ENCODE measurements around the gene MESP1. TPM values are rescaled to one million over a fixed set of nuclear protein-coding genes. Genes with fewer than 3 reads are reported as not detected.

The MESP1 gene
- total and polyA plus RNA-seq, 2 experiments from 2014 or later, result 0.63 TPM; not detected in 1

GRCh38 chr15:89774492-89774891, 23.4 kb upstream of the MESP1 start:
- TF ChIP-seq EZH2phosphoT487 (IDR thresholded peaks at IDR 0.05; ENCODE audit: insufficient read depth, low read depth) (no peak), EZH2 (IDR thresholded peaks at IDR 0.05; ENCODE audit: insufficient read depth, poor library complexity, severe bottlenecking) (no peak)
- in situ Hi-C loops (cut with MboI), result loop anchor here (25.0 kb wide), 1 partner anchor 288 kb away; no protein-coding TSS in a partner anchor
- Histone ChIP-seq H3K4me3 (no peak overlapping the region), H3K79me2 (ENCODE audit: insufficient read depth) (no peaks in the 10 kb centered on the region), H3F3A (ENCODE audit: insufficient read depth) (peaks cover 10% of the 10 kb centered on the region; the same call in 1 of the 2 replicates), H3K27me3 (replicated peaks; ENCODE audit: insufficient read depth) (no peaks in the 10 kb centered on the region), H3K9me3 (ENCODE audit: low read depth) (no peaks in the 10 kb centered on the region), H3K4me1 (ENCODE audit: insufficient read depth) (peaks cover 22% of the 10 kb centered on the region), H3K9me2 (ENCODE audit: insufficient read depth) (no peaks in the 10 kb centered on the region), H3K27ac (no peak overlapping the region), H3K4me2 (ENCODE audit: unreplicated experiment) (no peak overlapping the region), H3K36me3 (ENCODE audit: low read depth) (no peaks in the 10 kb centered on the region), H3K9ac (no peak overlapping the region), H4K20me1 (ENCODE audit: insufficient read depth) (no peaks in the 10 kb centered on the region), H2AFZ (no peak overlapping the region)
- DNase-seq, result no peak
- WGBS, 2 experiments (ENCODE audit: low coverage in 1 of 2, low lambda C conversion rate in 2 of 2, missing lambda C conversion rate in 2 of 2), result 90 to 98% methylated on average over 5 of the region's 5 CpGs

DNA sequence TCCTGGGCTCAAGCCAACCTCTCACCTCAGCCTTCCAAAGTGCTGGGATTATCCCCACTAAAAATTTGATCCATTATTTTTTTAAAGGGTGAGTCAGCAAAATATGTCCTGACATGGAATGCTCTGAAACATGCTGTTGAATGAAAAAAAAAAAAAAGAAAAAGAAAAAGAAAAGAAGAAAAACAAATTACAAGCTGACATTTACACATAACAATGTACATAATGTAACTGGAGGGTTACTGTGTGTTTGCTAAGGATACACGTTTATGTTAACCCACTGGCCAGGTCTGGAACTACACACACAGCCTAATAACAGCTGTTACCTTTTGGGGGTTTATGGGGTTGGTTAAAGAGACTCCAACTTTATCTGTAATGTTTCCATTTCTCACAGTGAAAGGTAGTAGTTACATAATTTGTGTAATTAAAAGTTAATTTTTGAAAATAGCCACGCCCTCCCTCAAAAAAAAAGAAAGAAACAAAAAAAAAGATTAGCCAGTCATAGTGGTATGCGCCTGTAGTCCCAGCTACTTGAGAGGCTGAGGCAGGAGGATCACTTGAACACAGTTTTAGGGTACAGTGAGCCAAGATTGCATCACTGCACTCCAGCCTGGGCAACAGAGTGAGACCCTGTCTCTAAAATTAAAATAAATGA, 22.0 kb upstream of the MESP1 start:
- Histone ChIP-seq H3K27ac (no peak overlapping the region), H3K9me3 (ENCODE audit: low read depth) (no peaks in the 10 kb centered on the region), H3K9me2 (ENCODE audit: insufficient read depth) (no peaks in the 10 kb centered on the region), H3F3A (ENCODE audit: insufficient read depth) (peaks cover 10% of the 10 kb centered on the region; the same call in 1 of the 2 replicates), H3K36me3 (ENCODE audit: low read depth) (no peaks in the 10 kb centered on the region), H3K9ac (no peak overlapping the region), H4K20me1 (ENCODE audit: insufficient read depth) (no peaks in the 10 kb centered on the region), H2AFZ (peak overlapping the region; percentile 63; the same call in 1 of the 2 replicates), H3K27me3 (replicated peaks; ENCODE audit: insufficient read depth) (no peaks in the 10 kb centered on the region), H3K4me2 (ENCODE audit: unreplicated experiment) (no peak overlapping the region), H3K4me1 (ENCODE audit: insufficient read depth) (peaks cover 22% of the 10 kb centered on the region), H3K4me3 (no peak overlapping the region), H3K79me2 (ENCODE audit: insufficient read depth) (no peaks in the 10 kb centered on the region)
- TF ChIP-seq EZH2 (IDR thresholded peaks at IDR 0.05; ENCODE audit: insufficient read depth, poor library complexity, severe bottlenecking) (no peak), EZH2phosphoT487 (IDR thresholded peaks at IDR 0.05; ENCODE audit: insufficient read depth, low read depth) (no peak)
- peak; percentile 42 for DNase-seq
- in situ Hi-C loops (cut with MboI), result loop anchor here (25.0 kb wide), 1 partner anchor 289 kb away; no protein-coding TSS in a partner anchor
- 66 to 69% methylated on average over 3 of the region's 3 CpGs for WGBS, 2 experiments (ENCODE audit: low coverage in 1 of 2, low lambda C conversion rate in 2 of 2, missing lambda C conversion rate in 2 of 2)

DNA sequence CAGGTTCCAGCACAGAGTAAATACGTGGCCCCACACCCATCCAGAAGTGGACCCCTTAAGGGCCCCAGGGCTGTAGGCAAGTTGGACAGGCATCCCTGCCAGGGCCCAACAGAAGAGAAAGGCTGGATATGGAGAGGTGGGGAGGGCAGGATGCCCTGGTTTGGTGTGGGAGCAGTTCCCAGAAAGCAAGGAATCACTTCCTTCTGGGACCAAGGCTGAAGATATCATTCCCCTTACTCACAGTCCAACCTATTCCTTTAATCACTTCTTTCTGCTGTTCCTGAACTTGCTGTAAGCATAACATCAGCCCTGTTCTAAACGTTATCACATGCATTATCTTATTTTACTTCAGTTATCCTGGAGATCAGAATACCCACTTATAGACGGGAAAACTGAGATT, 19.0 kb upstream of the MESP1 start:
- no peak overlapping the region for H3K4me3 ChIP-seq
- no peaks in the 10 kb centered on the region for H3K27me3 ChIP-seq (replicated peaks; ENCODE audit: insufficient read depth)
- 0 out of 2 replicates have a peak overlapping the region, but pooled peaks have one; percentile 1 for H2AFZ ChIP-seq
- H3K79me2 ChIP-seq (ENCODE audit: insufficient read depth), result no peaks in the 10 kb centered on the region
- H3K9me2 ChIP-seq (ENCODE audit: insufficient read depth), result no peaks in the 10 kb centered on the region
- H3K36me3 ChIP-seq (ENCODE audit: low read depth), result no peaks in the 10 kb centered on the region
- 61 to 67% methylated on average over 3 of the region's 3 CpGs for WGBS, 2 experiments (ENCODE audit: low coverage in 1 of 2, low lambda C conversion rate in 2 of 2, missing lambda C conversion rate in 2 of 2)
- no peaks in the 10 kb centered on the region for H4K20me1 ChIP-seq (ENCODE audit: insufficient read depth)
- H3K4me1 ChIP-seq (ENCODE audit: insufficient read depth), result peaks cover 22% of the 10 kb centered on the region
- H3F3A ChIP-seq (ENCODE audit: insufficient read depth), result peaks cover 10% of the 10 kb centered on the region; the same call in 1 of the 2 replicates
- no peaks in the 10 kb centered on the region for H3K9me3 ChIP-seq (ENCODE audit: low read depth)
- H3K9ac ChIP-seq, result no peak overlapping the region
- in situ Hi-C loops (cut with MboI), result loop anchor here (25.0 kb wide), 1 partner anchor 292 kb away; no protein-coding TSS in a partner anchor
- H3K4me2 ChIP-seq (ENCODE audit: unreplicated experiment), result no peak overlapping the region
- peak overlapping the region; percentile 32; the same call in 1 of the 2 replicates for H3K27ac ChIP-seq
- DNase-seq, result peak; percentile 69
- no peak for TF ChIP-seq EZH2 (IDR thresholded peaks at IDR 0.05; ENCODE audit: insufficient read depth, poor library complexity, severe bottlenecking)
- TF ChIP-seq EZH2phosphoT487 (IDR thresholded peaks at IDR 0.05; ENCODE audit: insufficient read depth, low read depth), result no peak

DNA sequence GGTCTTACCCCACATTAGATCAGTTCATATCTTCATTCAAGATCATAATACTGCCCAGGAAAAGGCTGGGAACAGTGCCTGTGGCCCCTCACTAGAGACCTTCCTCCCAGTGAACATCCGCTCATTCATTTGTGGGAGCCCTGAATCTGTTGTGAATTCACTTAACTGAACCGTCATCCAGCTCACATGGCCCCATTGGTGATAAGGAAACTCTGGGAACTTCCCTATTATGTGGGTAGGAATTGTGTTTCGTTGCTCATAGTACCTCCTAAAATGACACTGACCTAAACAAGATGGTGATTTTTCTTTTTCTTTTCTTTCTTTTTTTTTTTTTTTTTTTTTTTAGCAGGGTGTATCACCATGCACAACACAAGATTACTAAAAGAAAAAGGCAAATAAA, 18.3 kb upstream of the MESP1 start:
- Histone ChIP-seq H2AFZ (no peak overlapping the region), H3K4me1 (ENCODE audit: insufficient read depth) (peaks cover 22% of the 10 kb centered on the region), H3K79me2 (ENCODE audit: insufficient read depth) (no peaks in the 10 kb centered on the region), H3K27ac (no peak overlapping the region), H3K9me2 (ENCODE audit: insufficient read depth) (no peaks in the 10 kb centered on the region), H3F3A (ENCODE audit: insufficient read depth) (peaks cover 10% of the 10 kb centered on the region; the same call in 1 of the 2 replicates), H4K20me1 (ENCODE audit: insufficient read depth) (no peaks in the 10 kb centered on the region), H3K9ac (no peak overlapping the region), H3K27me3 (replicated peaks; ENCODE audit: insufficient read depth) (no peaks in the 10 kb centered on the region), H3K36me3 (ENCODE audit: low read depth) (no peaks in the 10 kb centered on the region), H3K9me3 (ENCODE audit: low read depth) (no peaks in the 10 kb centered on the region), H3K4me3 (no peak overlapping the region), H3K4me2 (ENCODE audit: unreplicated experiment) (no peak overlapping the region)
- TF ChIP-seq EZH2 (IDR thresholded peaks at IDR 0.05; ENCODE audit: insufficient read depth, poor library complexity, severe bottlenecking) (no peak), EZH2phosphoT487 (IDR thresholded peaks at IDR 0.05; ENCODE audit: insufficient read depth, low read depth) (no peak)
- 93 to 98% methylated on average over 3 of the region's 3 CpGs for WGBS, 2 experiments (ENCODE audit: low coverage in 1 of 2, low lambda C conversion rate in 2 of 2, missing lambda C conversion rate in 2 of 2)
- DNase-seq, result no peak
- in situ Hi-C loops (cut with MboI), result loop anchor here (25.0 kb wide), 1 partner anchor 293 kb away; no protein-coding TSS in a partner anchor
